Loucy (cell line): ENCODE data around the gene ATP5PF.

Source experiments
- H2AFZ ChIP-seq: fragments of 200-600 bp; sonication (generic); 2 replicates; pipeline ENCODE4 v1.6.0; 2016; ENCODE audit warnings: antibody characterized with exemption, mild to moderate bottlenecking, low read length, moderate library complexity
- H3F3A ChIP-seq: fragments of 200-600 bp; 2 replicates; pipeline ENCODE4 v1.6.0; 2016; ENCODE audit warnings: antibody characterized with exemption, low read depth, mild to moderate bottlenecking
- H3K27me3 ChIP-seq: fragments of 200-600 bp; sonication (generic); 2 replicates; pipeline ENCODE4 v1.6.1; 2014; ENCODE audit warnings: low read length, mild to moderate bottlenecking; ENCODE audit not compliant: insufficient read depth, poor library complexity, severe bottlenecking
- H3K36me3 ChIP-seq: fragments of 200-600 bp; sonication (generic); 2 replicates; pipeline ENCODE4 v1.6.1; 2016; ENCODE audit warnings: low read length; ENCODE audit not compliant: insufficient read depth
- H3K4me1 ChIP-seq: fragments of 200-600 bp; sonication (generic); 2 replicates; pipeline ENCODE4 v1.5.1; 2014; ENCODE audit warnings: low read length, mild to moderate bottlenecking; ENCODE audit not compliant: insufficient read depth, poor library complexity, severe bottlenecking
- H3K4me2 ChIP-seq: fragments of 200-600 bp; sonication (generic); 2 replicates; pipeline ENCODE4 v1.6.0; 2014; ENCODE audit warnings: antibody characterized with exemption, low read length, low read depth, mild to moderate bottlenecking; ENCODE audit not compliant: poor library complexity, severe bottlenecking
- H3K4me3 ChIP-seq: fragments of 200-600 bp; sonication (generic); 2 replicates; pipeline ENCODE4 v1.5.1; 2014; ENCODE audit warnings: low read length, mild to moderate bottlenecking, mixed read lengths; ENCODE audit not compliant: poor library complexity, severe bottlenecking
- H3K79me2 ChIP-seq: fragments of 200-600 bp; sonication (generic); 2 replicates; pipeline ENCODE4 v1.6.1; 2014; ENCODE audit warnings: low read length; ENCODE audit not compliant: insufficient read depth
- H3K9ac ChIP-seq: fragments of 200-600 bp; sonication (generic); 2 replicates; pipeline ENCODE4 v1.6.0; 2014; ENCODE audit warnings: mild to moderate bottlenecking, low read depth, low read length, moderate library complexity; ENCODE audit not compliant: poor library complexity, severe bottlenecking
- H3K9me2 ChIP-seq: fragments of 200-600 bp; sonication (generic); replicated peaks from 2 replicates; pipeline ENCODE4 v1.6.1; 2016; ENCODE audit warnings: low read depth, low read length, mixed read lengths
- H3K9me3 ChIP-seq: fragments of 200-600 bp; sonication (generic); 2 replicates; pipeline ENCODE4 v1.6.1; 2014; ENCODE audit warnings: mild to moderate bottlenecking, antibody characterized with exemption, low read length, low read depth; ENCODE audit not compliant: insufficient read depth
- H4K20me1 ChIP-seq: fragments of 200-600 bp; sonication (generic); 2 replicates; pipeline ENCODE4 v1.6.0; 2014; ENCODE audit warnings: antibody characterized with exemption, low read length, mild to moderate bottlenecking; ENCODE audit not compliant: insufficient read depth, poor library complexity, severe bottlenecking
- EZH2phosphoT487 ChIP-seq: fragments of 200-600 bp; IDR thresholded peaks from 2 replicates; pipeline ENCODE4 v1.6.1; 2018; ENCODE audit warnings: antibody characterized with exemption, mild to moderate bottlenecking, moderate library complexity, borderline replicate concordance
- TF ChIP-seq, protein P1 (sequence below): fragments of 200-600 bp; sonication (generic); conservative IDR thresholded peaks from 2 replicates; pipeline ENCODE4 v1.5.1; 2014; ENCODE audit warnings: mild to moderate bottlenecking, antibody characterized with exemption, low read length

The ATP5PF gene

GRCh38 chr21:25750085-25750484 lies 15.4 kb upstream of the ATP5PF start:
- Histone ChIP-seq H3K9me3 (no peaks in the 10 kb centered on the region), H3K36me3 (peaks cover 40% of the 10 kb centered on the region), H3K4me3 (peak overlapping the region; percentile 40), H3K9ac (no peak overlapping the region), H3K79me2 (no peaks in the 10 kb centered on the region), H3K27me3 (no peaks in the 10 kb centered on the region), H3K4me2 (peak overlapping the region; percentile 60), H3K4me1 (peaks cover 27% of the 10 kb centered on the region), H3K9me2 (no peaks in the 10 kb centered on the region), H4K20me1 (no peaks in the 10 kb centered on the region), H3F3A (peaks cover 7% of the 10 kb centered on the region), H2AFZ (no peak overlapping the region)
- no peak for TF ChIP-seq EZH2phosphoT487
- TF ChIP-seq, protein P1, sequence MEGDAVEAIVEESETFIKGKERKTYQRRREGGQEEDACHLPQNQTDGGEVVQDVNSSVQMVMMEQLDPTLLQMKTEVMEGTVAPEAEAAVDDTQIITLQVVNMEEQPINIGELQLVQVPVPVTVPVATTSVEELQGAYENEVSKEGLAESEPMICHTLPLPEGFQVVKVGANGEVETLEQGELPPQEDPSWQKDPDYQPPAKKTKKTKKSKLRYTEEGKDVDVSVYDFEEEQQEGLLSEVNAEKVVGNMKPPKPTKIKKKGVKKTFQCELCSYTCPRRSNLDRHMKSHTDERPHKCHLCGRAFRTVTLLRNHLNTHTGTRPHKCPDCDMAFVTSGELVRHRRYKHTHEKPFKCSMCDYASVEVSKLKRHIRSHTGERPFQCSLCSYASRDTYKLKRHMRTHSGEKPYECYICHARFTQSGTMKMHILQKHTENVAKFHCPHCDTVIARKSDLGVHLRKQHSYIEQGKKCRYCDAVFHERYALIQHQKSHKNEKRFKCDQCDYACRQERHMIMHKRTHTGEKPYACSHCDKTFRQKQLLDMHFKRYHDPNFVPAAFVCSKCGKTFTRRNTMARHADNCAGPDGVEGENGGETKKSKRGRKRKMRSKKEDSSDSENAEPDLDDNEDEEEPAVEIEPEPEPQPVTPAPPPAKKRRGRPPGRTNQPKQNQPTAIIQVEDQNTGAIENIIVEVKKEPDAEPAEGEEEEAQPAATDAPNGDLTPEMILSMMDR, result no peak

- no peaks in the 10 kb centered on the region for H3K27me3 ChIP-seq
- H3K36me3 ChIP-seq, result peaks cover 21% of the 10 kb centered on the region; the same call in 1 of the 2 replicates
These were observed 10.2 kb upstream of the ATP5PF start for GRCh38 chr21:25744854-25745253.

DNA sequence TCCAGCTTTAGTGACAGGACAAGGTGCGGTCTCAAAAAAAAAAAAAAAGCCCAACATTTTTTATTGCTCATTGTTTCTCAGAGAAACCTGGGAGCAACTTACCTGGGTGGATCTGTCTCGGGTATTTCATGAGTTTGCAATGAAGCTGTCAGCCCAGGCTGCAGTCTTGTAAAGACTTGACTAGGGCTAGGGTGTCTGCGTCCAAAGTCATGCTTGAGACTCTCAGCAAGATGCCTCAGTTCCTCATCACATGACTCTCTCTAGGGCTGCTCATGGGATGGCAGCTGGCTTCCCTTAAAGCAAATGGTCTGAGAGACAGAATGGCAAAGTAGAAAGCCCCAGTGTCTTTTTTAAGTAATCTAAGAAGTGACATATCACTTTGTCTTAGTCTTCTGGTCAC lies 8.2 kb upstream of the ATP5PF start:
- Histone ChIP-seq H3K36me3 (peaks cover 16% of the 10 kb centered on the region; the same call in 1 of the 2 replicates), H3K4me2 (no peak overlapping the region), H3K4me1 (peaks cover 17% of the 10 kb centered on the region), H3K4me3 (no peak overlapping the region), H3K9me3 (no peaks in the 10 kb centered on the region), H3K9ac (no peak overlapping the region), H3K79me2 (peaks cover 31% of the 10 kb centered on the region), H3K9me2 (no peaks in the 10 kb centered on the region), H4K20me1 (peaks cover 3% of the 10 kb centered on the region), H2AFZ (no peak overlapping the region), H3F3A (no peaks in the 10 kb centered on the region), H3K27me3 (no peaks in the 10 kb centered on the region)
- TF ChIP-seq EZH2phosphoT487, result no peak
- TF ChIP-seq, protein P1, result no peak

More at GRCh38 chr21:25744854-25745253, 10.2 kb upstream of the ATP5PF start:
- Histone ChIP-seq H4K20me1 (no peaks in the 10 kb centered on the region), H3K79me2 (peaks cover 12% of the 10 kb centered on the region; the same call in 1 of the 2 replicates), H3K9ac (no peak overlapping the region), H3K9me2 (no peaks in the 10 kb centered on the region), H3K4me1 (peaks cover 12% of the 10 kb centered on the region), H3K9me3 (no peaks in the 10 kb centered on the region), H2AFZ (no peak overlapping the region), H3K4me3 (no peak overlapping the region), H3F3A (no peaks in the 10 kb centered on the region), H3K4me2 (no peak overlapping the region)
- TF ChIP-seq, protein P1, result no peak
- no peak for TF ChIP-seq EZH2phosphoT487
